ENCODE results near the gene KDM4C. TPM values are rescaled to one million over a fixed set of nuclear protein-coding genes. Genes with fewer than 3 reads are reported as not detected.

Gene KDM4C
- polyA plus RNA-seq, 2 of the 4 experiments (the other 2 are of a cell fraction) = 9.6 to 15.6 TPM

DNA sequence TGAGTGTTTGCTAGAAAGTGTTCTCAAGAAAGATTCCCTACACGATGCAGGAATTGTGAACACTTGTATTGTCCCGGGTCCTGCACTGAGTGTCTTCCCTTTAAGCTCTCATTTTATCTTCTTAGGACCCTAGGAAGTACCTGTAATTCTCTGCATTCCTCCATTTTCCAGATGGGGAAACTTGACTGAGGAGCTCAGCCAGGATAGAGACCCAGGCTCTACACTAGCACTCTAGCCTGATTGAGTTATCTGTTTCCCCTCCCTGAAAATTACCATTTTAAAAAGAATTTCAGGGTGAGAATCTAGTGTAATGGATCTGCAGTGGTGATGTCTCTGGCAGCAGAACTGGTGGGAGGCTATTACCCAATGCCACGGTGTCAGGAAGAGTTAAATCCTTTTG, 453.9 kb downstream of the KDM4C start:
- H3K27ac ChIP-seq = no peak overlapping the region
- 0 out of 3 replicates have a peak, but pooled peaks cover 5% of the 10 kb centered on the region for H3K9me3 ChIP-seq
- no peaks in the 10 kb centered on the region for H3K4me1 ChIP-seq
- 69% methylated on average over 3 of the region's 3 CpGs for WGBS (ENCODE audit: missing lambda C conversion rate)
- H3K4me3 ChIP-seq = no peak overlapping the region
- ATAC-seq (no peak), DNase-seq (ENCODE audit: low read depth in 1 of 2, low spot score in 1 of 2) (no peak), FAIRE-seq (no peak)
- CTCF ChIA-PET = interaction anchor here (1.5 to 2.0 kb wide), 2 partner anchors 16 to 23 kb away, joined by 5 read pairs; no protein-coding TSS in a partner anchor
- POLR2A ChIA-PET = no interaction called here
- TF ChIP-seq, protein P1, sequence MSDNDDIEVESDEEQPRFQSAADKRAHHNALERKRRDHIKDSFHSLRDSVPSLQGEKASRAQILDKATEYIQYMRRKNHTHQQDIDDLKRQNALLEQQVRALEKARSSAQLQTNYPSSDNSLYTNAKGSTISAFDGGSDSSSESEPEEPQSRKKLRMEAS (IDR thresholded peaks at IDR 0.05) = no peak
- TF ChIP-seq EHMT2 (IDR thresholded peaks at IDR 0.05; ENCODE audit: low read depth) = no peak
- TF ChIP-seq, protein P2, sequence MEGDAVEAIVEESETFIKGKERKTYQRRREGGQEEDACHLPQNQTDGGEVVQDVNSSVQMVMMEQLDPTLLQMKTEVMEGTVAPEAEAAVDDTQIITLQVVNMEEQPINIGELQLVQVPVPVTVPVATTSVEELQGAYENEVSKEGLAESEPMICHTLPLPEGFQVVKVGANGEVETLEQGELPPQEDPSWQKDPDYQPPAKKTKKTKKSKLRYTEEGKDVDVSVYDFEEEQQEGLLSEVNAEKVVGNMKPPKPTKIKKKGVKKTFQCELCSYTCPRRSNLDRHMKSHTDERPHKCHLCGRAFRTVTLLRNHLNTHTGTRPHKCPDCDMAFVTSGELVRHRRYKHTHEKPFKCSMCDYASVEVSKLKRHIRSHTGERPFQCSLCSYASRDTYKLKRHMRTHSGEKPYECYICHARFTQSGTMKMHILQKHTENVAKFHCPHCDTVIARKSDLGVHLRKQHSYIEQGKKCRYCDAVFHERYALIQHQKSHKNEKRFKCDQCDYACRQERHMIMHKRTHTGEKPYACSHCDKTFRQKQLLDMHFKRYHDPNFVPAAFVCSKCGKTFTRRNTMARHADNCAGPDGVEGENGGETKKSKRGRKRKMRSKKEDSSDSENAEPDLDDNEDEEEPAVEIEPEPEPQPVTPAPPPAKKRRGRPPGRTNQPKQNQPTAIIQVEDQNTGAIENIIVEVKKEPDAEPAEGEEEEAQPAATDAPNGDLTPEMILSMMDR (IDR thresholded peaks at IDR 0.05) = no peak
- no peak for TF ChIP-seq RFX5 (IDR thresholded peaks at IDR 0.05)
- no peak overlapping the region for H3K4me2 ChIP-seq

DNA sequence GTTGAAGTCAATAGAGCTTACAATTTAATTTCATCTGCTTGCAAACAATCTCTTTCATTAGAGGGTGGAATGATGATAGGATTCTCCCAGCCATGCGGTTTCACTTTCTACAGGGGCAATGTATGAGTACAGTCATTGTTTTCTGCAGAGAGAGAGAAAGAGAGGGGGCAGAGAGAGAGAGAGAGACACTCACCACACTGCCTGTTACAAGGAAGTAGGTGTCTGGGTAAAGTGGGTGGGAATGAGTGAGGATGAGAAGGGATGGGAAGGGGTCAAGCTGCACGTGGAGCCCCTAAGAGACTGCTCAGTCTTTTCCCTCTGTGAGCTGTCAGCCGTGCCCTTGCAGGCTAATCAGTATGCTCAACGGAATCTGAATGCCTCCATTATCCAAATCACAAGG, 454.3 kb downstream of the KDM4C start:
- 0 out of 3 replicates have a peak, but pooled peaks cover 5% of the 10 kb centered on the region for H3K9me3 ChIP-seq
- H3K4me3 ChIP-seq = no peak overlapping the region
- WGBS (ENCODE audit: missing lambda C conversion rate) = 52% methylated on average over 4 of the region's 4 CpGs
- no peak overlapping the region for H3K27ac ChIP-seq
- POLR2A ChIA-PET = no interaction called here
- ATAC-seq (no peak), DNase-seq (ENCODE audit: low read depth in 1 of 2, low spot score in 1 of 2) (no peak), FAIRE-seq (no peak)
- TF ChIP-seq, protein P2 (IDR thresholded peaks at IDR 0.05) = no peak
- TF ChIP-seq CEBPB (IDR thresholded peaks at IDR 0.05) (no peak), HOXA7 (CRISPR knock-in tag; IDR thresholded peaks at IDR 0.05) (no peak), HDAC2 (IDR thresholded peaks at IDR 0.05) (no peak), ZSCAN20 (CRISPR knock-in tag; IDR thresholded peaks at IDR 0.05) (no peak), ESRRA (IDR thresholded peaks at IDR 0.05; ENCODE audit: borderline replicate concordance, low read length) (no peak), CBX8 (IDR thresholded peaks at IDR 0.05) (no peak), NPAS2 (CRISPR knock-in tag; IDR thresholded peaks at IDR 0.05; ENCODE audit: borderline replicate concordance) (no peak), KDM1A (IDR thresholded peaks at IDR 0.05; ENCODE audit: low read depth) (no peak), SREBF2 (IDR thresholded peaks at IDR 0.05) (no peak), PHF8 (IDR thresholded peaks at IDR 0.05; ENCODE audit: borderline replicate concordance, low read depth) (no peak), NR3C1 (IDR thresholded peaks at IDR 0.05) (no peak), TFCP2L1 (CRISPR knock-in tag; IDR thresholded peaks at IDR 0.05) (no peak), SMC3 (IDR thresholded peaks at IDR 0.05) (no peak), JUNB (IDR thresholded peaks at IDR 0.05) (no peak), FOSL2 (IDR thresholded peaks at IDR 0.05) (no peak), FOSL2 (CRISPR knock-in tag; IDR thresholded peaks at IDR 0.05) (no peak)
- TF ChIP-seq, protein P3, sequence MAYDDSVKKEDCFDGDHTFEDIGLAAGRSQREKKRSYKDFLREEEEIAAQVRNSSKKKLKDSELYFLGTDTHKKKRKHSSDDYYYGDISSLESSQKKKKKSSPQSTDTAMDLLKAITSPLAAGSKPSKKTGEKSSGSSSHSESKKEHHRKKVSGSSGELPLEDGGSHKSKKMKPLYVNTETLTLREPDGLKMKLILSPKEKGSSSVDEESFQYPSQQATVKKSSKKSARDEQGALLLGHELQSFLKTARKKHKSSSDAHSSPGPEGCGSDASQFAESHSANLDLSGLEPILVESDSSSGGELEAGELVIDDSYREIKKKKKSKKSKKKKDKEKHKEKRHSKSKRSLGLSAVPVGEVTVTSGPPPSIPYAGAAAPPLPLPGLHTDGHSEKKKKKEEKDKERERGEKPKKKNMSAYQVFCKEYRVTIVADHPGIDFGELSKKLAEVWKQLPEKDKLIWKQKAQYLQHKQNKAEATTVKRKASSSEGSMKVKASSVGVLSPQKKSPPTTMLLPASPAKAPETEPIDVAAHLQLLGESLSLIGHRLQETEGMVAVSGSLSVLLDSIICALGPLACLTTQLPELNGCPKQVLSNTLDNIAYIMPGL (CRISPR knock-in tag; IDR thresholded peaks at IDR 0.05; ENCODE audit: borderline replicate concordance) = no peak
- TF ChIP-seq, protein P4, sequence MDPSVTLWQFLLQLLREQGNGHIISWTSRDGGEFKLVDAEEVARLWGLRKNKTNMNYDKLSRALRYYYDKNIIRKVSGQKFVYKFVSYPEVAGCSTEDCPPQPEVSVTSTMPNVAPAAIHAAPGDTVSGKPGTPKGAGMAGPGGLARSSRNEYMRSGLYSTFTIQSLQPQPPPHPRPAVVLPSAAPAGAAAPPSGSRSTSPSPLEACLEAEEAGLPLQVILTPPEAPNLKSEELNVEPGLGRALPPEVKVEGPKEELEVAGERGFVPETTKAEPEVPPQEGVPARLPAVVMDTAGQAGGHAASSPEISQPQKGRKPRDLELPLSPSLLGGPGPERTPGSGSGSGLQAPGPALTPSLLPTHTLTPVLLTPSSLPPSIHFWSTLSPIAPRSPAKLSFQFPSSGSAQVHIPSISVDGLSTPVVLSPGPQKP (IDR thresholded peaks at IDR 0.05; ENCODE audit: low read depth, low read length) = no peak
- TF ChIP-seq, protein P5, sequence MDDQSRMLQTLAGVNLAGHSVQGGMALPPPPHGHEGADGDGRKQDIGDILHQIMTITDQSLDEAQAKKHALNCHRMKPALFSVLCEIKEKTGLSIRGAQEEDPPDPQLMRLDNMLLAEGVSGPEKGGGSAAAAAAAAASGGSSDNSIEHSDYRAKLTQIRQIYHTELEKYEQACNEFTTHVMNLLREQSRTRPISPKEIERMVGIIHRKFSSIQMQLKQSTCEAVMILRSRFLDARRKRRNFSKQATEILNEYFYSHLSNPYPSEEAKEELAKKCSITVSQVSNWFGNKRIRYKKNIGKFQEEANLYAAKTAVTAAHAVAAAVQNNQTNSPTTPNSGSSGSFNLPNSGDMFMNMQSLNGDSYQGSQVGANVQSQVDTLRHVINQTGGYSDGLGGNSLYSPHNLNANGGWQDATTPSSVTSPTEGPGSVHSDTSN (IDR thresholded peaks at IDR 0.05) = no peak
- H3K4me1 ChIP-seq = no peaks in the 10 kb centered on the region
- CTCF ChIA-PET = interaction anchor here (1.5 to 2.0 kb wide), 2 partner anchors 16 to 22 kb away, joined by 5 read pairs; no protein-coding TSS in a partner anchor
- H3K4me2 ChIP-seq = no peak overlapping the region

Data from A549 (cell line).